Measurements from ENCODE around the gene RHOB. TPM values are rescaled to one million over a fixed set of nuclear protein-coding genes. Genes with fewer than 3 reads are reported as not detected.

RHOB gene
- total RNA-seq, 4 donors from 2014 or later = 1,174 to 1,482 (median 1,322) TPM

DNA sequence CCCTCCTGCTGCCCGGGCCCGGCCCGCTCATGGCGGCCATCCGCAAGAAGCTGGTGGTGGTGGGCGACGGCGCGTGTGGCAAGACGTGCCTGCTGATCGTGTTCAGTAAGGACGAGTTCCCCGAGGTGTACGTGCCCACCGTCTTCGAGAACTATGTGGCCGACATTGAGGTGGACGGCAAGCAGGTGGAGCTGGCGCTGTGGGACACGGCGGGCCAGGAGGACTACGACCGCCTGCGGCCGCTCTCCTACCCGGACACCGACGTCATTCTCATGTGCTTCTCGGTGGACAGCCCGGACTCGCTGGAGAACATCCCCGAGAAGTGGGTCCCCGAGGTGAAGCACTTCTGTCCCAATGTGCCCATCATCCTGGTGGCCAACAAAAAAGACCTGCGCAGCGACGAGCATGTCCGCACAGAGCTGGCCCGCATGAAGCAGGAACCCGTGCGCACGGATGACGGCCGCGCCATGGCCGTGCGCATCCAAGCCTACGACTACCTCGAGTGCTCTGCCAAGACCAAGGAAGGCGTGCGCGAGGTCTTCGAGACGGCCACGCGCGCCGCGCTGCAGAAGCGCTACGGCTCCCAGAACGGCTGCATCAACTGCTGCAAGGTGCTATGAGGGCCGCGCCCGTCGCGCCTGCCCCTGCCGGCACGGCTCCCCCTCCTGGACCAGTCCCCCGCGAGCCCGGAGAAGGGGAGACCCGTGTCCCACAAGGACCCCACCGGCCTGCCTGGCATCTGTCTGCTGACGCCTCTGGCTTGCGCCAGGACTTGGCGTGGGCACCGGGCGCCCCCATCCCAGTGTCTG, 767 bp downstream of the RHOB start:
- Histone ChIP-seq H3K27me3 (no peaks in the 10 kb centered on the region), H3K4me3 (peak overlapping the region; percentile 88 to 97), H3K36me3 (peaks cover 0 to 18% of the 10 kb centered on the region in 2 donors), H3K27ac (peak overlapping the region; percentile 83 to 100 (median 99)), H3K4me1 (peaks cover 11 to 58% (median 30%) of the 10 kb centered on the region in 3 donors), H3K9me3 (no peaks in the 10 kb centered on the region)
- ATAC-seq = no peak
- 0% methylated on average over 1 to 3 of the region's 78 CpGs for WGBS, 2 donors (ENCODE audit: low coverage in 1 of 2)
- TF ChIP-seq EP300 (IDR thresholded peaks at IDR 0.05) (no peak), POLR2A (IDR thresholded peaks at IDR 0.05) (peak; percentile 66 to 88), POLR2AphosphoS5 (IDR thresholded peaks at IDR 0.05) (peak; percentile 98)
- TF ChIP-seq, protein P1, sequence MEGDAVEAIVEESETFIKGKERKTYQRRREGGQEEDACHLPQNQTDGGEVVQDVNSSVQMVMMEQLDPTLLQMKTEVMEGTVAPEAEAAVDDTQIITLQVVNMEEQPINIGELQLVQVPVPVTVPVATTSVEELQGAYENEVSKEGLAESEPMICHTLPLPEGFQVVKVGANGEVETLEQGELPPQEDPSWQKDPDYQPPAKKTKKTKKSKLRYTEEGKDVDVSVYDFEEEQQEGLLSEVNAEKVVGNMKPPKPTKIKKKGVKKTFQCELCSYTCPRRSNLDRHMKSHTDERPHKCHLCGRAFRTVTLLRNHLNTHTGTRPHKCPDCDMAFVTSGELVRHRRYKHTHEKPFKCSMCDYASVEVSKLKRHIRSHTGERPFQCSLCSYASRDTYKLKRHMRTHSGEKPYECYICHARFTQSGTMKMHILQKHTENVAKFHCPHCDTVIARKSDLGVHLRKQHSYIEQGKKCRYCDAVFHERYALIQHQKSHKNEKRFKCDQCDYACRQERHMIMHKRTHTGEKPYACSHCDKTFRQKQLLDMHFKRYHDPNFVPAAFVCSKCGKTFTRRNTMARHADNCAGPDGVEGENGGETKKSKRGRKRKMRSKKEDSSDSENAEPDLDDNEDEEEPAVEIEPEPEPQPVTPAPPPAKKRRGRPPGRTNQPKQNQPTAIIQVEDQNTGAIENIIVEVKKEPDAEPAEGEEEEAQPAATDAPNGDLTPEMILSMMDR (IDR thresholded peaks at IDR 0.05) = no peak

- H3K36me3 ChIP-seq = peaks cover 0 to 18% of the 10 kb centered on the region in 2 donors
- H3K4me3 ChIP-seq = peak overlapping the region; percentile 88 to 97
- no peaks in the 10 kb centered on the region for H3K27me3 ChIP-seq
- no peak for ATAC-seq
- peak overlapping the region; percentile 83 to 100 (median 99) for H3K27ac ChIP-seq
- WGBS, 2 donors (ENCODE audit: low coverage in 1 of 2) = 7 to 15% methylated on average over 3 to 11 of the region's 26 CpGs
- no peaks in the 10 kb centered on the region for H3K9me3 ChIP-seq
- H3K4me1 ChIP-seq = peaks cover 10 to 54% (median 30%) of the 10 kb centered on the region in 3 donors
- TF ChIP-seq POLR2A (IDR thresholded peaks at IDR 0.05) (peak; percentile 54 to 56), EP300 (IDR thresholded peaks at IDR 0.05) (no peak), POLR2AphosphoS5 (IDR thresholded peaks at IDR 0.05) (peak; percentile 95)
- TF ChIP-seq, protein P1 (IDR thresholded peaks at IDR 0.05) = peak in 1 of 4 experiments; percentile 3
Measured at GRCh38 chr2:20448246-20448976, 1.5 kb downstream of the RHOB start.

- no peak for ATAC-seq
- no peak for TF ChIP-seq EP300 (IDR thresholded peaks at IDR 0.05)
- no peak for TF ChIP-seq POLR2AphosphoS5 (IDR thresholded peaks at IDR 0.05)
- TF ChIP-seq, protein P1 (IDR thresholded peaks at IDR 0.05) = no peak
- no peak for TF ChIP-seq POLR2A (IDR thresholded peaks at IDR 0.05)
- H3K4me1 ChIP-seq = peaks cover 7 to 49% (median 25%) of the 10 kb centered on the region in 3 donors
- no peaks in the 10 kb centered on the region for H3K9me3 ChIP-seq
- peaks cover 0 to 18% of the 10 kb centered on the region in 2 donors for H3K36me3 ChIP-seq
- no peaks in the 10 kb centered on the region for H3K27me3 ChIP-seq
- WGBS, 2 donors (ENCODE audit: low coverage in 1 of 2) = 11 to 16% methylated on average over 1 of the region's 1 CpG
- H3K27ac ChIP-seq = peak overlapping the region; percentile 83 to 100 (median 99)
- peak overlapping the region; percentile 88 to 97 for H3K4me3 ChIP-seq
Measured at GRCh38 chr2:20448977-20449306, 2.1 kb downstream of the RHOB start.

- H3K4me3 ChIP-seq = peak overlapping the region; percentile 88 to 97
- peak overlapping the region; percentile 83 to 100 (median 99) for H3K27ac ChIP-seq
- TF ChIP-seq, protein P1 (IDR thresholded peaks at IDR 0.05) = peak in 3 of 4 experiments; percentile 5 to 50 (median 41)
- TF ChIP-seq POLR2A (IDR thresholded peaks at IDR 0.05) = peak; percentile 57 to 71
- TF ChIP-seq EP300 (IDR thresholded peaks at IDR 0.05) = no peak
- peak; percentile 95 for TF ChIP-seq POLR2AphosphoS5 (IDR thresholded peaks at IDR 0.05)
- H3K36me3 ChIP-seq = peaks cover 0 to 18% of the 10 kb centered on the region in 2 donors
- 14% methylated on average over 7 of the region's 7 CpGs for WGBS, 2 donors (ENCODE audit: low coverage in 1 of 2)
- no peaks in the 10 kb centered on the region for H3K9me3 ChIP-seq
- ATAC-seq = no peak
- H3K27me3 ChIP-seq = no peaks in the 10 kb centered on the region
- peaks cover 7 to 43% (median 24%) of the 10 kb centered on the region in 3 donors for H3K4me1 ChIP-seq
Measured at GRCh38 chr2:20449501-20450200, 2.8 kb downstream of the RHOB start.
